Stimulated activated CD8-positive, alpha-beta memory T cell treated with anti-CD3 and anti-CD28 coated beads, Interleukin-7, amount 100 ng/mL, for 4 hours (primary cell): ENCODE data around the gene PYCARD.
"Not testable (repeated sequence)": the region's sequence is repeated elsewhere in the genome, so short reads cannot be mapped to it uniquely, and the experiment has no call there.

ENCODE experiments used
- DNase-seq, 2 donors: peaks; one replicate each; pipeline ENCODE4 v3.0.0-alpha.2; 2020; ENCODE audit warnings: low read depth in 2 of 2

The PYCARD gene

DNA sequence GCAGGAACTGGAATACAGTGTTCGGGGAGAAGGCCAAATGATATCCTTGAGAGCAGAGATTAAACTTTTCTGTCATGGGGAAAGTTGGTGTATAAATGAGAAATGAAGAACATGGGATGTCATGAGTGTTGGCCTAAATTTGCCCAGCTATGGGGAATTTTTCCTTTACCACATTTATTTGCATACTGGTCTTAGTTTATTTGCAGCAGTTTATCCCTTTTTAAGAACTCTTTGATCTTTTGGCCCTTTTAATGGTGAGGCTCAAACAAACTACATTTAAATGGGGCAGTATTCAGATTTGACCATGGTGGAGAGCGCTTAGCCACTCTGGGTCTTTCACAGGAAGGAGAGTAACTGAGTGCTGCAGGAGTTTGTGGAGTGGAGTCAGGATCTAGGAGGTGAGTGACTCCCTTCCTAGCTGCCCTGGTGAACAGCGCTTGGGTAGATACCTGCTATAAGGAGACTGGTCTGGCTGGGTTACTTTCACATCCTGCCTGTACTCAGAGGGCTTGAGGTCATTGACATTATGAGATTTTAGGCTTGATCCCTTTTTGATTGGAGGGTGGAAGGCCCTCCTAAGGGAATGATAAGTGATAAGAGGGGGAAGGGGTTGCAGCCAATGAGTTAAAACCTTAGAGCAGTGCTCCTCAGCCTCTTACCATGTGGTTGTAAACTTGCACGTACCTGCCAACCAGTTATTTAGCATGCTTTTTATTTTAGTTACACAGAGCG is 10.7 kb downstream of the PYCARD start:
- DNase-seq = no peak

DNA sequence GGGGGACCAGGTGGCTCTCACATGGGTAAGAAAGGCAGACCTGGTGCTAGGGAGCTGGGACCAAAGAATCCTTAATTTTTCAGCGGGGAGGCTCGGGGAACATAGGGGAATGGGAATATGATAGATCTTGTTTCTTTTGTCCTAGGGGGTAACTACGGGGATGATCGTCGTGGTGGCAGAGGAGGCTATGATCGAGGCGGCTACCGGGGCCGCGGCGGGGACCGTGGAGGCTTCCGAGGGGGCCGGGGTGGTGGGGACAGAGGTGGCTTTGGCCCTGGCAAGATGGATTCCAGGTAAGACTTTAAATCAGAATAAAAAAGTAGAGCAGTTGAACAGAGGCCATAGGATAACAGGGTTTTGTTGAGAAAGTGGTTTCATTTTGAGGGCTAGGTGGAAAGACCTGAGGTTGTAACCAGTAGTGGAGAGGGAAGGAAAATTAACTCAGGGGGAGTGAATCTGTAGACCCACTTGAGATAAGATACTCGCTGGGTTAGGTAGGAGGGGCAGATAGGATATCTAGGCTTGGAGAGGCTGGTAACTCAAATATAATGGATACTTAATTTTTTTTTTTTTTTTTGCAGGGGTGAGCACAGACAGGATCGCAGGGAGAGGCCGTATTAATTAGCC is 11.6 kb downstream of the PYCARD start:
- no peak for DNase-seq

DNA sequence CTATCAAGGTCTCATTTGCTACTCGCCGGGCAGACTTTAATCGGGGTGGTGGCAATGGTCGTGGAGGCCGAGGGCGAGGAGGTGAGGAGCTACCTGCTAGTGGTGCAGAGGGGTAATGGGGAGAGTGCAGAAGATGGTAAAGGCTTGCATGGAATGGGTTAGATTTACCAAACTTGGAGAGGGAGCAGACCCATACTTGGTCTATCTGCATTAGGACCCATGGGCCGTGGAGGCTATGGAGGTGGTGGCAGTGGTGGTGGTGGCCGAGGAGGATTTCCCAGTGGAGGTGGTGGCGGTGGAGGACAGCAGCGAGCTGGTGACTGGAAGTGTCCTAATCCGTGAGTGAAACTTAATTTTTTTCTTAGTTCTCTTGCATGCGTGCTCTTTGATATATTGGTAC is 12.5 kb downstream of the PYCARD start:
- no peak for DNase-seq

DNA sequence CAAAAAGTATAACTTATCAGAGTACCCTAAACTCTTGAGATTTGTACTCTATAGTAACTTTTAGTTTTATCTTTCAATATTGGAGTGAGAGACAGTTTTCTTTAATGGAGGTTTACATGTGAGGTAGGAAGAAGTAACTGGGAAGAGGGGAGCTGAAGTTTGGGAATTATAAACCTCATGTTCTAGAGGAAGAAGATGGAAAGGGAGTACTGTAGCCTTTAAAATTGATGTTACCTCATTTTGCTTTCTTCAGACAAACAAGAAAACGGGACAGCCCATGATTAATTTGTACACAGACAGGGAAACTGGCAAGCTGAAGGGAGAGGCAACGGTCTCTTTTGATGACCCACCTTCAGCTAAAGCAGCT is 13.2 kb downstream of the PYCARD start:
- DNase-seq = no peak

DNA sequence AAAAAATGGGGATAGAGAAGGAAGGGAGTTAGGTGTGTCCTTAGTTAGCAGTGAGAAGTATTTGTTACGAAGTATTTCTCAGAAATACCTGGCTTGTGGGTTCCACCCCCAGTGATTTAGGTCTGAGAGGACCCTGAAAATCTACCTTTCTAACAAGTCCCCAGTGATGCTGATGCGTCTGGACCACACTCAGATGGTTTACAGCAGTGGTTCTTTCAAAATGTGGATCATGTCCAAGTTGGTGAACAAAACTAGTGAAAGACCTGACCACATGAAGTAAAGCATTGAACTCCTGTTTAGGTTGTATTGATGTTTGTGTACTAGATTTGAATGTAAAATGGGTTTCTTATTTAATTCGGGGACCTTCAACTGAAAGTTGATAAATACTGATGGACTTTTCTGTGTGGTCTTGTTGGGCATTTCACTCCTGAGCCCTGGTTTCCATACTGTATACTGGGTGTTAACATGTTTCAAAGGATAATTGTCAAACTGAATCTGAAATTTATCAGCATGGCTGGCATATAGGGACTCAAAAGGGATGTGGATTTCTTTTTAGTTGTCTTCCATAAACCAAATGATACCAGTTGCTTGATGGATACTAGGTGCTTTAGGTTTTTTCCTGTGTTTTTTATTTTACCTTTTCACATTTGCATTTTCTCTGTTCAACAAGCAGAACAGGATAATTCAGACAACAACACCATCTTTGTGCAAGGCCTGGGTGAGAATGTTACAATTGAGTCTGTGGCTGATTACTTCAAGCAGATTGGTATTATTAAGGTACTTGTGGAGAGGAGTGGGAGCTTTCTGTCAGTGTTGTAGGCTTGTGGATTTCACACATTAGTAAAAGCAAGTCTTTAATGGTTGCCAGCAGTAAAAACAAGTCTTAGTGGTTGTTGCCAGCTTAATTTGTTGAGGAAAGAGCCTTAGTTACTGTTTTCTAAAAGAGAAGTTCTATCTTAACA is 13.8 kb downstream of the PYCARD start:
- no peak for DNase-seq

DNA sequence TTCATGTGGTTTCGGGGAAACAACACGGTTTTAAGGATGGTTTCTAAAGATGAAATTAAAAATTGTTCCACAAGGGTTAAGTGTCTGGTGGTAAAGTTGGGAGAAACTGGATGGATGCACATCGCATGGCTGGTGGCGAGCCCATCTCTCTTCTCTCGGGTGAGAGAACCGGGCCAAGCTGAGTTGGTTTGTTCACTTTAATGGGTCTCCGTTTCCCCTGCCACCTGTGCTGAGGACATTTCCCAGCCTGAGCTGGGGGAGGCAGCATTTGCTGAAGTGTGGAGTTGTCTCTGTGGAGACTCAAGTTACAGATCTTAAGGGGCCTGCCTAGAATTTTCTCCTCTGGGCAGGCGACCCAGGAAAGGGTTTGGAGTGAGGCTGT is 14.8 kb downstream of the PYCARD start:
- no peak for DNase-seq

DNA sequence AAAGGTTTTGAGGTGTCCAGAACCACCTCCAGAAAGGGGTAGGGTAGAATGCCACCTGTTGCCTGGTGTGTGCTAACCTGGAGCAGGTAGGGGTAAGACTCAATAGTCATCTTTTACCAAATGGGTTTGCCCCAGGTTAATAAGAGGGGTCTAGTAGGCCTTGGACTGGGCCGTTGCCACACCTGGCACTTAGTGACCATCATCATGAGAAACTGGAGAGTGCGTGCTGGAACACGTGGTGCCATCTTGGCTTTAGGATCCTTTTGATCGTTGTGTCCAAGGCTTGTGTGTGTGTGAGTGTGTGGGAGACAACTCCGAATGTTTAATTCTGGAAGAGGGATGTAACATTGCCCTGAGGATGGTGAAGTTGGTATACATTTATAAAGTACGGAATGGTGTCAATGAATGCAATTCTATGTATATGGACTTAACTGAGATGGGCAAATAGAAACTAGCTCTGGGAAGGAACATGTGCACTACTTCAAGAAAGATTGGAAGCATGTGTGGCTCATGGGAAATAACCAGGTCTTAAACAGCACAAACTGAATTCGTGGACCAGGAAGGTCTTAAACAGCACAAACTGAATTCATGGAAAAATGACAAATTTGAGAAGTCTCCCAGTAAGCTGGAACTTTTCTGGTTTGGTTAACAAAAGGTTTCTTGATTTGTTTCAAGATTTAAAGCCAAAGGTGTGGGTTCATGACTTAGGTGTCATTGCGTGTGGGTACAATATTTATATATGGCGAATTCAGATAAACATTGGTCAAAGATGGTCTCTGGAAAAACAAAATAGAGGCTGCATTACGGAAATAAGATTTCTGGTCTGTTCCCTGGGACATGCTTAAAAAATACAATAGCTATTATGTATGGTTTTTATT is 15.4 kb downstream of the PYCARD start:
- DNase-seq = no peak

DNA sequence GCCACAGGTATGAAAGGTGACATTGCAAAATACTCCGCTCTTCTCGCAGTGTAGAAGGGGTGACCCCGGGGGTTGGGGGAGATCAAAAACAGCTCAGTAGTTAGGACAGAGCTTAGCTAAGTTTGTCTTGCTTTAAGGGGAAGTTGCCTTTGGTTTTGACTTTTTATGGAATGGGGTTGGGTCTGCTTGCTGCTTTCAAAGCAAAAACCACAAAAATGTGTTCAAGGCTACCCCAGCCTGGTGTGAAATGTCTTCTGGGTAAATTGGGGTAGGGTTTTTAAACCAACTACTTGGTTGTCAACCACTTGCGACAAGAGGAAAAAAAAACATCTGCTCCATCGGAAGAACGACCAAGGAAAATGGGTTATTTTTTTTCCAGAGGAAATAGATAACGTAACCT is 16.4 kb downstream of the PYCARD start:
- no peak for DNase-seq

DNA sequence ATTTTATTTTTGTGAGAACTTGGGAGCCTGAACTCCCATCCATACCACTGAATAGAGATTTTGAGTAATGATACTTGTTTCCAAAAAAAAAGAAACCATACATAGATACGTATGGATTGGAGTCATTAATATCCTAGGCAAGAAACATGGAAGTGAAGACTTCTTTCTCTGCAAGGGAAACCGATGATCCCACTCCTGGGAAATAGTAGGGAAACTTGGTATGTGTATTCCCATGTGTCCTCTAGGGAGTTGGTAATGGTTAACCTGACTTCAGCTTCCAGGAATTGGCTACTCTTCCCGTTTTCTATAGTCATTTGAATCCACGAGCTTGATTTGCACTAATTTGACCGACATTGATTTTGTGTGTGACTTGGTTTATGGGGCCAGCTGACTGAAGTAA is 17.2 kb downstream of the PYCARD start:
- no peak for DNase-seq

DNA sequence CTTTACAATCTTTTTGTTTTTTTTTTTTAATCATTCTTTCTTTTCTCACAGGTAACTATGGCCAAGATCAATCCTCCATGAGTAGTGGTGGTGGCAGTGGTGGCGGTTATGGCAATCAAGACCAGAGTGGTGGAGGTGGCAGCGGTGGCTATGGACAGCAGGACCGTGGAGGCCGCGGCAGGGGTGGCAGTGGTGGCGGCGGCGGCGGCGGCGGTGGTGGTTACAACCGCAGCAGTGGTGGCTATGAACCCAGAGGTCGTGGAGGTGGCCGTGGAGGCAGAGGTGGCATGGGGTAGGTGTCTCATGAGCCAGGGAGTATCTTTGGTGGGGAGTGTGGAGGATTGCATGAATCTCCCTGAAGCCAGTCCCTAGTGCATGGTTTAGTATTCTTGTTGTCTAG is 17.7 kb downstream of the PYCARD start:
- DNase-seq = no peak

DNA sequence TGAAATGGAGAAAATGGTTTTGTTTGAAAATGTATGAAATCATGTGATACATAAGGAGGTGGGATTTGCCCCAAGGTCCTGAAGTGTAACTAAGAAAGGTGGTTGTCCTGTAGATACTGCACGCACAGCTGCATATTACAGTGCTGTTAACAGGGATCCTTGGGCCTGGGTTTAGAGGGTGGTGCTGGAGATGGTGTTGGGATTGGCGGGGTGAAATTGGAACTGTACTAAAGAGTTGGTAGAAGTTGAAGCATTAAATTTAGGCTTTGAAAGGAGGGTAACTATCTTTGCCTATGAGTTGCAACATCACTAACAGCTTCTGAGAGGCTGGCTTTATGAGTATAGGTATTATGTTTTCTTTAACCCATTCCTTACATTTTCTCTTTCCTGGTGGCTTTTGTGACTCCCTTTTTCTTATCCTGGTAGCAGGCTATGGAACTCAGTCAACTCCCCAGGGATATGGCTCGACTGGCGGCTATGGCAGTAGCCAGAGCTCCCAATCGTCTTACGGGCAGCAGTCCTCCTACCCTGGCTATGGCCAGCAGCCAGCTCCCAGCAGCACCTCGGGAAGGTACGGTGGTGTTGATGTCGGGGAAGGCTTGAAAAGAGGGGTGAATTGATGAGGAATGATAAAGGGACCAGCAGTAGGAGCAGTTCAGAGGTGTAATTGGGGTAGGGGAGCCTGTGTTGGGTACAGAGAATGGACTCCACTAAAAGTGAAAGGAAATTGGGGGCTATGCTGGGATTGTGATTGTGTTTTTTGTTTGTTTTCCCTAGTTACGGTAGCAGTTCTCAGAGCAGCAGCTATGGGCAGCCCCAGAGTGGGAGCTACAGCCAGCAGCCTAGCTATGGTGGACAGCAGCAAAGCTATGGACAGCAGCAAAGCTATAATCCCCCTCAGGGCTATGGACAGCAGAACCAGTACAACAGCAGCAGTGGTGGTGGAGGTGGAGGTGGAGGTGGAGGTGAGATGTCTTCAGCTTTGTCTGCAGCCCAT is 18.8 kb downstream of the PYCARD start:
- no peak for DNase-seq

DNA sequence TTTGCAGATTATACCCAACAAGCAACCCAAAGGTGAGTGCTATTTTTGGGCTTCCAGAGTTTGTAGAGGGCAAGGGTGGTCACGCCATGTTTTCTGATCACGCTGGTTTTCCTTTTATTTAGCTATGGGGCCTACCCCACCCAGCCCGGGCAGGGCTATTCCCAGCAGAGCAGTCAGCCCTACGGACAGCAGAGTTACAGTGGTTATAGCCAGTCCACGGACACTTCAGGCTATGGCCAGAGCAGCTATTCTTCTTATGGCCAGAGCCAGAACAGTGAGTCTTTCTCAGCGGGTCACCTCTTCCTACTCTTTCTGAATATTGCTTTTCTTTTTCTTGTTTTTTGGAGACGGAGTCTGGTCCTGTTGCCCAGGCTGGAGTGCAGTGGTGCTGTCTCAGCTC is 20.2 kb downstream of the PYCARD start:
- DNase-seq = no peak

DNA sequence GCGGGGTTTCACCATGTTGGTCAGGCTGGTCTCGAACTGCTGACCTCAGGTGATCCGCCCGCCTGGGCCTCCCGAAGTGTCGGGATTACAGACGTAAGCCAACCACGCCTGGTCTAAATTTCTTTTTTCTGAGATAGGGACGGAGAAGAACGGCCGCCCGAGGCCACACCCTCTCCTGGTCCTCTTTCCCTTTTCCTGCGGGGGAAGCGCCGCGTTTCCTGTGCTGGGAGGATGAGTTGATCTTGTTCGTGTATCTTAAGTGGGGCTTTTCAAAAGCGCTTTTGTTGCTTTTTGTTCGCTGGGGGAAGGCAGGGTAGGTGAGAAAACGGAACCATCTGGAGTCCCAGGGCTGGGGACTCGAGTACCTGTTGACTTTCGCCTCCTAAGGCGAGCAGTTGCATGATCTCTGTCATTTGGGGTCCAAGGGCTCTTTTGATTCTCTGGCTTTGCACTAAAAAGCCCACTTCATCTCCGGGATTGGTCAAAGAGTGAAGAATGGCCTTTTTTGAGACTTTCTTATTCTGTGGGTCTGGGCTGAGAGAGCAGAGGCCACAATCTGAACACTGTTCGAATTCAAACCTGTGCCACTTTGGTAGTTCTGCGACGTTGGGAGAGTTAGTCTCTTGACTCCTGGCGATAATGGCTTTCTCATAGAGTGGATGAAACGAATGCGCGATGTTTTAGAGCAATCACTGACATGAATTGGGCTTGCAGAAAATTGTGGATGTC is 21.3 kb downstream of the PYCARD start:
- peak in 1 of 2 donors; percentile 17 for DNase-seq

DNA sequence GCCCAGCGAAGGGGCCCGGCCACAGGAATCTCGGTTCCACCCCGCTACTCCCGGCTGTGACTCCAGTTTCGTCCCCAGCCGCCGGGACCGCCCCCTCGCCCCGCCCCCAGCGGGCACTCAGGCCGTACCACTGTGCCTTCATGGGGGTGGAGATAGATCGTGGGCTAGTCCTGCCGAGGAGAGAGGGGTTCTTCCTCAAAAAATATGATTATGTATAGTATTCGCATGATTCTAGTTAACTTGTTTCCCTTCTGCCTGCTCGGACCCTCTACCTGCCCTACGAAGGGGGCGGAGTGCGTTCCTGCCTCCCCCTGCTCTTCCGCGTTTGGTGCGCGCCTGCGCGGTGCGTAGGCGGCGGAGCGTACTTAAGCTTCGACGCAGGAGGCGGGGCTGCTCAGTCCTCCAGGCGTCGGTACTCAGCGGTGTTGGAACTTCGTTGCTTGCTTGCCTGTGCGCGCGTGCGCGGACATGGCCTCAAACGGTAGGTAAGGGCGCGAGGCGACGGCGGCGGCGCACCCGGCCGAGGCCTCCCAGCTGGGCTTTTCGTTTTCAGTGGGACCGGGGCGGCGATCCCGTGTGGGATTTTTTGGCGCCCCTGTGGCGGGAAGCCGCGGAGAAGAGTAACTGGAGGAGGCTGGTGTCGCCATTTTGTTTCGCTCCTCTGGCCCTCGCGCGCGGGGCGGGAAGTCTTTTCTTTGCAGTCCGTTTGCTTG is 22.7 kb downstream of the PYCARD start, which contains the start of gene FUS:
TSS of gene FUS (plus strand) at position 393 of the 713 bp plus-strand sequence. CDS start at position 469, 76 bp downstream.
- peak; percentile 76 to 82 for DNase-seq

DNA sequence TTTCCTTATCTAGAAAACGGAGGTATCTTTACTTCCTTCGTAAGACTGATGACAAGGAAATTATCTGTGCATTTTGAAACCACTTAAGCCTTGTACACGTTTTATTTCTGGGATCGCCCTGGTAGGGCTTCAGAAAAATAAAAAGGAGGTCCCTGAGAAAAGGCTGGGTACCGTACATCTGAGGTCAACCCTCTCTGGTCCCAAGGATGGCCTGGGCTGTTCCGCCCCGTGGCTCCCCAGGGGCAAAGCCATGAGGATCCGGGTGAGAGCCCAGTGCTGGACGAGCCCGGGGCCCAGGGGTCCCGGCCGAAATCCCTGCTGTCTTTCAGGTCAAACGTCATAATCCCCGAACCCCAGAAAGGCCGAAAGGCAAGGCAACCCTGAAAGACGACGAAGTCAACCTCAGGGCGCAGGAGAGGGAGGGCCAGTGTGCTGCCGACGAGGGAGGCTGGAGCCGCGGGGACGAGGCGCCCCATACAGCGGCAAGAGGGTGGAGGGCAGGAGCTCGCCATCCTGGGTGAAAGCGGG is 23.3 kb downstream of the PYCARD start:
- DNase-seq = no peak

DNA sequence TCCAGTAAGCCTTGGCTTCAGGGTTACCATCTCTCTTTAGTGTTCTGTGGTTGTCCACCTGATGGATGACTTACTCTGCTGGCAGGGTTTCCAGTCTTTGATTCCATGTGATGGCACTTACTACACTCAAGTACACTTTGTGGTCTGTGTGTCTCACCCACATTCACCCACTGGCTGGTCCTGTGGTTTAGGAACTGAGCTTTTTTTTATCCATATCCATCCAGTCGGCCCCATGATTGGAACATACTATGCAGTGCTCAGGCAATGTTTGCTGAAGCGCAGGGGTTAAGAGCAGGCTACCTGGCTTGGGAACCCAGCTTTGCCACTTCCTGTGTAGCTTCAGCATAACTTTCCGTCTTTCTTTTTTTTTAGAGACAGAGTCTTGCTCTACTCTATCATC is 25.4 kb downstream of the PYCARD start:
- DNase-seq = peak; percentile 19 to 31

DNA sequence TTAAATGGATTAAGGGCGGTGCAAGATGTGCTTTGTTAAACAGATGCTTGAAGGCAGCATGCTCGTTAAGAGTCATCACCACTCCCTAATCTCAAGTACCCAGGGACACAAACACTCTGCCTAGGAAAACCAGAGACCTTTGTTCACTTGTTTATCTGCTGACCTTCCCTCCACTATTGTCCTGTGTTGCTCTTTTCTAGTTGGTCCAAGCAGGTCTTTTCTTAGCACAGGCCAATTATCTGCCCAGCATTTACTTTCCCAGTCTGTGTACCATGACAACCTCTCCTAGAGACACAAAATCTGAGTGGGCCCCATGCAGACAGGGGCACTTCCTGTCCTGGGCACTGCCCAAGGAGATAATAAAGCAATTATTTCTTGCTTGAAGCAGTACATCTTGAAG is 32.5 kb downstream of the PYCARD start:
- not testable (repeated sequence) for DNase-seq

DNA sequence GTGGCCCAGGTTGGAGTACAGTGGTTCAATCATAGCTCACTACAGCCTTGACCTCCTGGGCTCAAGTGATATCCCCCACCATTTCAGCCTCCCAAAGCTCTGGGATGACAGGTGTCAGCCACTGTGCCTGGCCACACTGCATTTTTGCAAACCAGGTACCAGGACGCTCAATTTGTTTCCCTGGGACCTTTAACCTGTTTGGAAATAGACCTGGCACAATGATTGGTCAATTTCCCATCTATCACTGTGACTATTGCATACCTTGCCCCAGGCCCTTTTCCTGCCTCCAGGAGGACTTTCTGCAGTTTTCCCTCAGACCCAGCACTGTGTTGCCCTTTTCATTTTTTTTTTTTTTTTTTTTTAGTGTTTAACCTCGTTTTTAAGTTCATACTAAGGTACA is 33.7 kb downstream of the PYCARD start:
- DNase-seq = no peak

DNA sequence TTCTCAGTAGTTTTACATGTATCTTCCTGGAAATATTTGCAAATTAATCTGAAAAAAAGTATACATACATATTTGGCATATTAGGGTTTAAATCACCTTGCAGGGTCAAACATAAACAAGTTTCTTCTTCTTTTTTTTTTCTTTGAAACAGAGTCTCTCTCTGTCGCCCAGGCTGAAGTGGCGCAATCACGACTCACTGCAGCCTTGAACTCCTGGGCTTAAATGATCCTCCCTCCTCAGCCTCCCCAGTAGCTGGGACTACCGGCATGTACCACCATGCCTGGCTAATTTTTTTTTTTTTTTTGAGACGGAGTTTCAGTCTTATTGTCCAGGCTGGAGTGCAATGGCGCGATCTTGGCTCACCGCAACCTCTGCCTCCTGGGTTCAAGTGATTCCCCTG is 35.2 kb downstream of the PYCARD start:
- no peak for DNase-seq
